GM23248 (cell line): ENCODE results near the gene AFG3L2. TPM values are rescaled to one million over a fixed set of nuclear protein-coding genes. Genes with fewer than 3 reads are reported as not detected.

ENCODE experiments used
- DNase-seq: peaks from one replicate; pipeline ENCODE4 v3.0.0-alpha.2; 2015
- H2AFZ ChIP-seq: fragments of 200-600 bp; sonication (generic); 2 replicates; pipeline ENCODE4 v1.6.1; 2016; ENCODE audit warnings: antibody characterized with exemption
- H3F3A ChIP-seq: fragments of 200-600 bp; sonication (generic); 2 replicates; pipeline ENCODE4 v1.6.1; 2016; ENCODE audit warnings: mild to moderate bottlenecking, antibody characterized with exemption, mixed run types; ENCODE audit not compliant: insufficient read depth
- H3K27ac ChIP-seq: fragments of 200-600 bp; sonication (generic); 2 replicates; pipeline ENCODE4 v1.5.1; 2016; ENCODE audit warnings: mild to moderate bottlenecking
- H3K27me3 ChIP-seq: fragments of 200-600 bp; sonication (generic); replicated peaks from 2 replicates; pipeline ENCODE4 v1.6.1; 2016; ENCODE audit warnings: mild to moderate bottlenecking; ENCODE audit not compliant: insufficient read depth
- H3K36me3 ChIP-seq: fragments of 200-600 bp; sonication (generic); 2 replicates; pipeline ENCODE4 v1.6.1; 2016; ENCODE audit warnings: low read depth, mild to moderate bottlenecking
- H3K4me1 ChIP-seq: fragments of 200-600 bp; sonication (generic); 2 replicates; pipeline ENCODE4 v1.6.1; 2016; ENCODE audit warnings: mild to moderate bottlenecking; ENCODE audit not compliant: insufficient read depth
- H3K4me2 ChIP-seq: fragments of 200-600 bp; sonication (generic); one replicate; pipeline ENCODE4 v1.6.1; 2016; ENCODE audit warnings: mild to moderate bottlenecking; ENCODE audit not compliant: unreplicated experiment
- H3K4me3 ChIP-seq: fragments of 200-600 bp; sonication (generic); 2 replicates; pipeline ENCODE4 v1.5.1; 2016; ENCODE audit warnings: mild to moderate bottlenecking
- H3K79me2 ChIP-seq: fragments of 200-600 bp; sonication (generic); 2 replicates; pipeline ENCODE4 v1.6.1; 2016; ENCODE audit warnings: mild to moderate bottlenecking; ENCODE audit not compliant: insufficient read depth
- H3K9ac ChIP-seq: fragments of 200-600 bp; sonication (generic); 2 replicates; pipeline ENCODE4 v1.6.1; 2016; ENCODE audit warnings: mild to moderate bottlenecking
- H3K9me2 ChIP-seq: fragments of 200-600 bp; sonication (generic); 2 replicates; pipeline ENCODE4 v1.6.1; 2016; ENCODE audit warnings: mixed run types, mild to moderate bottlenecking, moderate library complexity; ENCODE audit not compliant: insufficient read depth
- H3K9me3 ChIP-seq: fragments of 200-600 bp; sonication (generic); one replicate; pipeline ENCODE4 v1.6.1; 2017; ENCODE audit warnings: low read depth
- H4K20me1 ChIP-seq: fragments of 200-600 bp; sonication (generic); 2 replicates; pipeline ENCODE4 v1.6.0; 2016; ENCODE audit not compliant: insufficient read depth
- EZH2 ChIP-seq: fragments of 200-600 bp; sonication (generic); IDR thresholded peaks from 2 replicates; pipeline ENCODE4 v1.6.1; 2018; ENCODE audit warnings: antibody characterized with exemption, mild to moderate bottlenecking; ENCODE audit not compliant: insufficient read depth, poor library complexity, severe bottlenecking
- EZH2phosphoT487 ChIP-seq: fragments of 200-600 bp; sonication (generic); IDR thresholded peaks from 2 replicates; pipeline ENCODE4 v1.6.1; 2018; ENCODE audit warnings: antibody characterized with exemption, moderate library complexity, mild to moderate bottlenecking, low read depth; ENCODE audit not compliant: insufficient read depth
- WGBS, 2 experiments: methylation state at CpG; one replicate each; pipeline ENCODE4 v1.1.6; 2015 to 2017; ENCODE audit warnings: low lambda C conversion rate in 2 of 2, low coverage in 1 of 2; ENCODE audit errors: missing lambda C conversion rate in 2 of 2; 5-methylcytosine and 5-hydroxymethylcytosine counted together
- in situ Hi-C: fragments of 300-500 bp; cut with MboI; formaldehyde crosslinking; loops from 2 replicates; pipeline ENCODE4 v1.15.0; 2020
- polyA plus RNA-seq: library from polyadenylated mRNA; unstranded; fragments of >200 nt; fragmentation: Nextera tagmentation; extraction: Ambion mirVana; gene quantifications from 2 replicates; pipeline ENCODE4 v1.2.1, GENCODE V29; 2016
- total RNA-seq: library from RNA; depleted of rRNA; stranded (reverse); fragments of >200 nt; shearing (Covaris generic); gene quantifications from 2 replicates; pipeline ENCODE4 v1.2.3, GENCODE V29; 2014

Gene AFG3L2
- total and polyA plus RNA-seq, 2 experiments from 2014 or later = 28.1 to 40.6 TPM

- Histone ChIP-seq H3F3A (no peaks in the 10 kb centered on the region), H3K79me2 (peaks cover 55% of the 10 kb centered on the region), H3K4me2 (no peak overlapping the region), H3K9ac (no peak overlapping the region), H2AFZ (no peak overlapping the region), H3K9me2 (no peaks in the 10 kb centered on the region), H3K9me3 (no peaks in the 10 kb centered on the region), H3K4me3 (no peak overlapping the region), H3K36me3 (peaks cover 42% of the 10 kb centered on the region), H3K27ac (no peak overlapping the region), H4K20me1 (no peaks in the 10 kb centered on the region), H3K4me1 (no peaks in the 10 kb centered on the region), H3K27me3 (no peaks in the 10 kb centered on the region)
- TF ChIP-seq EZH2 = no peak
- no peak for TF ChIP-seq EZH2phosphoT487
- in situ Hi-C loops = no loop called here
- 96 to 97% methylated on average over 5 of the region's 5 CpGs for WGBS, 2 experiments
- DNase-seq = peak; percentile 16
These were observed 17.5 kb downstream of the AFG3L2 start for GRCh38 chr18:12359515-12359927.

DNA sequence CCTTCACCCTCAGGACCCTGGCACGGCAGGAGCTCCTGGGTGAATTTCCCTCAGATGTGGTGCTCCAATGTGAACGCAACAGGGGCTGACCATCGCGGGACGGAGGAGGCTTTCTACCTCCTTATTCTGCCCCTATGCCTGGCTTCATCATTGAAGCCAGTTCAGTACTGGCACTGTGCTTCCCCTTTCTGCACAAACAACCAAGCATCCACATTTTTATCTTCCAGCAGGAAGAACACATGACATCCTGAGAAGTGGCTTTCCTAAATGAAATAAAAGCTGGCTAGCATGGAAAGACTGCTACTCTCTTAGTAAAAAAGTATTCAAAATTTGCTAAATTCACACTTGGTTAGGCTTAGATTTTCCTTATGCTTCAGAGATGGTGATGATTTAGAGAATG, 24.8 kb downstream of the AFG3L2 start:
- Histone ChIP-seq H3F3A (no peaks in the 10 kb centered on the region), H3K9ac (no peak overlapping the region), H3K9me3 (no peaks in the 10 kb centered on the region), H3K4me2 (no peak overlapping the region), H3K36me3 (peaks cover 52% of the 10 kb centered on the region), H3K4me1 (no peaks in the 10 kb centered on the region), H4K20me1 (no peaks in the 10 kb centered on the region), H3K79me2 (peaks cover 4% of the 10 kb centered on the region; the same call in 1 of the 2 replicates), H3K4me3 (no peak overlapping the region), H3K27me3 (no peaks in the 10 kb centered on the region), H2AFZ (no peak overlapping the region), H3K27ac (no peak overlapping the region), H3K9me2 (no peaks in the 10 kb centered on the region)
- TF ChIP-seq EZH2 (no peak), EZH2phosphoT487 (no peak)
- 97% methylated on average over 5 of the region's 5 CpGs for WGBS, 2 experiments
- in situ Hi-C loops = no loop called here
- DNase-seq = no peak

DNA sequence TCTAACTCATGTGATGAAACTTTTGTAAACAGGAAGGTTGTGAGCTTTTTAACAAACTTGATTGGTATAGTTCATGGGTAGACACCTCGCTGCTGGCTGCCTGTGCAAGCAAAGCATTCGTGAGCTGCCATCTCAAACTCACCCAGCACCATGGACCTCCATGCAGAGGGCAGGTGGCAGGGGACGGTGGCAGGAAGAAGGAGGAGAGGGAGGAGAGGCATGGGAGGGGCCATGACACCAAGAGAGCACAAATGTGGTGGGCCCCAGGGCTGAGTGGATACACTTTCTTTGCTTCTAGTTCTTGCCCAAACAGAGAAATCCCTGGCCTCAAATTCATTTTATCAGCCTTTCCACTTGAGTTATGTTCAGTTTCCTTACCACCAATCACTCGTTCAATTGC, 29.1 kb downstream of the AFG3L2 start:
- no peak for TF ChIP-seq EZH2phosphoT487
- TF ChIP-seq EZH2 = no peak
- no peak for DNase-seq
- WGBS, 2 experiments = 91 to 93% methylated on average over 4 of the region's 4 CpGs
- no peaks in the 10 kb centered on the region for H3K79me2 ChIP-seq
- H3K27ac ChIP-seq = no peak overlapping the region
- H3K36me3 ChIP-seq = peaks cover 58% of the 10 kb centered on the region
- no peak overlapping the region for H3K4me3 ChIP-seq
- no peaks in the 10 kb centered on the region for H3K27me3 ChIP-seq
- no peak overlapping the region for H3K4me2 ChIP-seq
- H3F3A ChIP-seq = no peaks in the 10 kb centered on the region
- no peaks in the 10 kb centered on the region for H4K20me1 ChIP-seq
- H3K9ac ChIP-seq = no peak overlapping the region
- H3K9me3 ChIP-seq = no peaks in the 10 kb centered on the region
- in situ Hi-C loops = no loop called here
- H3K4me1 ChIP-seq = no peaks in the 10 kb centered on the region
- no peak overlapping the region for H2AFZ ChIP-seq
- H3K9me2 ChIP-seq = no peaks in the 10 kb centered on the region

GRCh38 chr18:12346240-12346565, 30.8 kb downstream of the AFG3L2 start:
- Histone ChIP-seq H3K9me2 (no peaks in the 10 kb centered on the region), H3K4me1 (no peaks in the 10 kb centered on the region), H3K27ac (no peak overlapping the region), H4K20me1 (no peaks in the 10 kb centered on the region), H2AFZ (no peak overlapping the region), H3K9ac (no peak overlapping the region), H3K79me2 (no peaks in the 10 kb centered on the region), H3F3A (no peaks in the 10 kb centered on the region), H3K36me3 (peaks cover 54% of the 10 kb centered on the region), H3K27me3 (no peaks in the 10 kb centered on the region), H3K4me2 (no peak overlapping the region), H3K9me3 (no peaks in the 10 kb centered on the region), H3K4me3 (no peak overlapping the region)
- 91 to 94% methylated on average over 7 of the region's 7 CpGs for WGBS, 2 experiments
- no peak for TF ChIP-seq EZH2
- TF ChIP-seq EZH2phosphoT487 = no peak
- DNase-seq = no peak
- in situ Hi-C loops = no loop called here

DNA sequence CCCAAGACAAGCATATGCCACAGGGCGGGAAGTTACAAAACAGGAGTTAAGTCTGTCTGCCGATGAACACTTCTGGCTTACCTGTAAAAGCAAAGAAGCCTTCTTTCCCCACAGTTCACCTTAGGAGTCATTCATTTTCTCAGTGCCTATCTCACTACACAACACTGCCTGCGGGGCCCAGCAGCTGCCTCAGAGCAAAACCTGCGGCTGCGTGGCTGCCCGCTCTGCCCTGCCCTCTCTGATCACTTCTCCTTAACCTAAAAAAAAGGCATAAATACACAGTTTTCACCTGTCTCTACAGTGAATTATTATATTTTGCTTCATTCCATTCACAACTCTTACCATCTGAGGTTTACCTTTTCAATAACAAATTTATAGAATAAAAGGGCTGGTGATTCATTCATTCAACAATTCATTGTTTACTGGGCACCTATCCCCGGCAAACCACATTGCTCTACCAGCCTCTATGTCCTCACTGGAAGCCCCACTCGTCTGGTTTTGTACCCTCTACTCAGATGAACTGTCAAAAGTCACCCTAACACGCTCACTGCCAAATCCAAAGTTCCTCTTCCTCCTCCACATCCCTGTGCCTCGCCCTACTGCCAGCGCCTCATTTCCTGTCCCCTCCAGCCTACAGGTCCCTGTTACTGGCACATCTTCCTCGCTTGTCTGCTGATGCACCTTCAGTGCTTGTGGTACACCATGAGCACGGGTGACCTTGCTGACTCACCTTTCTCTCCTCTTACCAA, 31.4 kb downstream of the AFG3L2 start:
- Histone ChIP-seq H3K27ac (no peak overlapping the region), H3K4me2 (no peak overlapping the region), H3K36me3 (peaks cover 48% of the 10 kb centered on the region), H2AFZ (no peak overlapping the region), H3K4me1 (no peaks in the 10 kb centered on the region), H3F3A (no peaks in the 10 kb centered on the region), H3K27me3 (no peaks in the 10 kb centered on the region), H4K20me1 (no peaks in the 10 kb centered on the region), H3K4me3 (no peak overlapping the region), H3K9me3 (no peaks in the 10 kb centered on the region), H3K9me2 (no peaks in the 10 kb centered on the region), H3K9ac (no peak overlapping the region), H3K79me2 (no peaks in the 10 kb centered on the region)
- no peak for DNase-seq
- WGBS, 2 experiments = 96% methylated on average over 12 to 13 of the region's 13 CpGs
- TF ChIP-seq EZH2phosphoT487 (no peak), EZH2 (no peak)
- in situ Hi-C loops = no loop called here
